Ovary (tissue), 9 donors: ENCODE measurements around the gene CMTM1. TPM values are rescaled to one million over a fixed set of nuclear protein-coding genes. Genes with fewer than 3 reads are reported as not detected.

ENCODE experiments used
- DNase-seq, 5 donors: peaks; one replicate each; pipeline ENCODE4 v3.0.0-alpha.2; 2019 to 2020
- H3K27ac ChIP-seq, 2 donors: fragments of 200-600 bp; one replicate each; pipeline versions ENCODE4 v1.5.1 to v1.8.0; 2019 to 2022
- H3K27me3 ChIP-seq: fragments of 200-600 bp; one replicate; pipeline ENCODE4 v1.8.0; 2022
- H3K36me3 ChIP-seq: fragments of 200-600 bp; sonication (generic); one replicate; pipeline ENCODE4 v1.5.1; 2019
- H3K4me1 ChIP-seq: one replicate; pipeline ENCODE4 v1.8.1; 2013; ENCODE audit warnings: mild to moderate bottlenecking, moderate library complexity; ENCODE audit not compliant: insufficient read depth
- H3K4me3 ChIP-seq: fragments of 200-600 bp; sonication (generic); one replicate; pipeline ENCODE4 v1.5.1; 2017
- H3K9me3 ChIP-seq, 2 donors: fragments of 200-600 bp in 1 of 2; sonication (generic) in 1 of 2; one replicate each; pipeline versions ENCODE4 v1.5.1 to v1.8.1; 2013 to 2019; ENCODE audit warnings: mild to moderate bottlenecking in 1 of 2, moderate library complexity in 1 of 2
- EP300 ChIP-seq: sonication (generic); formaldehyde crosslinking; IDR thresholded peaks from one replicate; pipeline ENCODE4 v1.6.1; 2017; ENCODE audit warnings: antibody characterized with exemption
- POLR2A ChIP-seq: fragments of 450-650 bp; IDR thresholded peaks from one replicate; pipeline ENCODE4 v1.6.1; 2017; ENCODE audit warnings: antibody characterized with exemption, mild to moderate bottlenecking, moderate library complexity
- WGBS, 3 donors: extraction: QIAGEN DNeasy Blood & Tissue Kit in 1 of 3; methylation state at CpG; one replicate each; pipeline versions ENCODE4 v1.1.5 to v1.1.7; 2013 to 2017; 5-methylcytosine and 5-hydroxymethylcytosine counted together
- intact Hi-C, 4 donors: fragments of 100-400 bp; cut with DNase I; formaldehyde crosslinking; loops; one replicate each; pipeline versions ENCODE4 v1.11.0 to v1.15.1; 2022 to 2023
- polyA plus RNA-seq, 2 donors: library from polyadenylated mRNA; stranded (reverse); fragments of 200-250 nt in 1 of 2; fragments of 350-450 nt in 1 of 2; fragmentation: Illumina TruSeq in 1 of 2; extraction: RNeasy Lipid Tissue Mini Kit (QIAGEN cat#74804) in 1 of 2; gene quantifications; one replicate each; pipeline ENCODE4 v1.2.3, GENCODE V29; 2013 to 2014
- total RNA-seq, 7 donors: library from RNA; depleted of rRNA in 2 of 7; stranded (reverse); fragments of >200 nt in 2 of 7; fragmentation: NEBNext Ultra II Directional in 3 of 7; extraction: Animal tissue kit (Norgen Biotek cat#: 25700) in 3 of 7; gene quantifications; one replicate each; pipeline versions ENCODE4 v1.1.0 to v1.2.4, GENCODE V29; 2016 to 2023
- TF ChIP-seq, protein P1 (sequence below), 3 donors: fragments of 450-650 bp in 2 of 3; fragments of 200-600 bp in 1 of 3; IDR thresholded peaks; one replicate each; pipeline versions ENCODE4 v1.5.1 to v1.8.0; 2016 to 2022; ENCODE audit warnings: antibody characterized with exemption in 3 of 3, mild to moderate bottlenecking in 1 of 3
- donor health status: DM: no; HTN: no; CAD: no; lungs with moderate emphysema.
- donor health status: DM: no; HTN: no; CAD: no.
- donor health status: Bipolar disorder and iron deficiency.
- donor health status: DM: yes; HTN: yes; CAD: no.
- donor health status: DM: no; HTN: no; CAD: no.
- donor health status: DM: yes; HTN: yes; CAD: no.

Gene CMTM1
- total and polyA plus RNA-seq, 9 donors = 0.22 to 7.1 (median 3.6) TPM

- Histone ChIP-seq H3K4me3 (no peak overlapping the region), H3K27me3 (no peaks in the 10 kb centered on the region), H3K4me1 (no peaks in the 10 kb centered on the region), H3K9me3 (no peaks in the 10 kb centered on the region), H3K27ac (no peak overlapping the region), H3K36me3 (no peaks in the 10 kb centered on the region)
- TF ChIP-seq, protein P1, sequence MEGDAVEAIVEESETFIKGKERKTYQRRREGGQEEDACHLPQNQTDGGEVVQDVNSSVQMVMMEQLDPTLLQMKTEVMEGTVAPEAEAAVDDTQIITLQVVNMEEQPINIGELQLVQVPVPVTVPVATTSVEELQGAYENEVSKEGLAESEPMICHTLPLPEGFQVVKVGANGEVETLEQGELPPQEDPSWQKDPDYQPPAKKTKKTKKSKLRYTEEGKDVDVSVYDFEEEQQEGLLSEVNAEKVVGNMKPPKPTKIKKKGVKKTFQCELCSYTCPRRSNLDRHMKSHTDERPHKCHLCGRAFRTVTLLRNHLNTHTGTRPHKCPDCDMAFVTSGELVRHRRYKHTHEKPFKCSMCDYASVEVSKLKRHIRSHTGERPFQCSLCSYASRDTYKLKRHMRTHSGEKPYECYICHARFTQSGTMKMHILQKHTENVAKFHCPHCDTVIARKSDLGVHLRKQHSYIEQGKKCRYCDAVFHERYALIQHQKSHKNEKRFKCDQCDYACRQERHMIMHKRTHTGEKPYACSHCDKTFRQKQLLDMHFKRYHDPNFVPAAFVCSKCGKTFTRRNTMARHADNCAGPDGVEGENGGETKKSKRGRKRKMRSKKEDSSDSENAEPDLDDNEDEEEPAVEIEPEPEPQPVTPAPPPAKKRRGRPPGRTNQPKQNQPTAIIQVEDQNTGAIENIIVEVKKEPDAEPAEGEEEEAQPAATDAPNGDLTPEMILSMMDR (IDR thresholded peaks at IDR 0.05) = no peak
- TF ChIP-seq EP300 (no peak), POLR2A (no peak)
- 79 to 85% (median 85%) methylated on average over 5 of the region's 5 CpGs for WGBS, 3 donors
- no peak for DNase-seq
- intact Hi-C loops = no loop called here
Observed at GRCh38 chr16:66596986-66597848, 31.0 kb downstream of the CMTM1 start.

GRCh38 chr16:66598111-66598510 is 31.9 kb downstream of the CMTM1 start:
- Histone ChIP-seq H3K36me3 (no peaks in the 10 kb centered on the region), H3K9me3 (no peaks in the 10 kb centered on the region), H3K27ac (no peak overlapping the region), H3K4me1 (no peaks in the 10 kb centered on the region), H3K4me3 (no peak overlapping the region), H3K27me3 (no peaks in the 10 kb centered on the region)
- intact Hi-C loops = no loop called here
- DNase-seq = no peak
- 79 to 84% (median 82%) methylated on average over 3 of the region's 3 CpGs for WGBS, 3 donors
- TF ChIP-seq POLR2A (no peak), EP300 (no peak)
- TF ChIP-seq, protein P1 (IDR thresholded peaks at IDR 0.05) = no peak

DNA sequence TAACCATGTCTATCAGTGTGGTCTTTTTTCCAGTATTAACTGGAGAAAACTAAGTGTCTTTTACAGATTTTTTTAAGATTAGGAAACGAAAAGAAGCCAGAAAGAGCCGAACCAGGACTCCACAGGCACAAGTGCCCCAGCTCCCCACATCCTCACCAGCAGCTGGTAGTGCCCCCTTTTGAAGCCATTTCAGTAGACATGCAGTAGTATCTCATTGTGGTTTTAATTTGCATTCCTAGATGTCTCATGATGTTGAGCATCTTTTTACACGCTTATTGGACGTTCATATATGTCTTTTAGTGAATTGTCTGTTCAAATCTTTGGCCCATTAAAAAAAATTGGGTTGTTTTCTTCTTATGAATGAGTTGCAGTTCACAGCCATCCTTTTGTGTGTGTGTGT is 33.5 kb downstream of the CMTM1 start:
- no peak for TF ChIP-seq EP300
- TF ChIP-seq, protein P1 (IDR thresholded peaks at IDR 0.05) = no peak
- no peak for TF ChIP-seq POLR2A
- no peaks in the 10 kb centered on the region for H3K9me3 ChIP-seq
- H3K4me3 ChIP-seq = no peak overlapping the region
- intact Hi-C loops = loop anchor here in 3 of 4 donors (10.0 kb wide), 4 partner anchors 45 to 265 kb away; partner anchors contain the start of genes CKLF (in 1 of the 3) and TK2 (in 1 of the 3)
- no peak overlapping the region for H3K27ac ChIP-seq
- no peak for DNase-seq
- H3K4me1 ChIP-seq = peaks cover 3% of the 10 kb centered on the region
- no peaks in the 10 kb centered on the region for H3K36me3 ChIP-seq
- no peaks in the 10 kb centered on the region for H3K27me3 ChIP-seq
- 87 to 90% (median 88%) methylated on average over 4 of the region's 4 CpGs for WGBS, 3 donors

DNA sequence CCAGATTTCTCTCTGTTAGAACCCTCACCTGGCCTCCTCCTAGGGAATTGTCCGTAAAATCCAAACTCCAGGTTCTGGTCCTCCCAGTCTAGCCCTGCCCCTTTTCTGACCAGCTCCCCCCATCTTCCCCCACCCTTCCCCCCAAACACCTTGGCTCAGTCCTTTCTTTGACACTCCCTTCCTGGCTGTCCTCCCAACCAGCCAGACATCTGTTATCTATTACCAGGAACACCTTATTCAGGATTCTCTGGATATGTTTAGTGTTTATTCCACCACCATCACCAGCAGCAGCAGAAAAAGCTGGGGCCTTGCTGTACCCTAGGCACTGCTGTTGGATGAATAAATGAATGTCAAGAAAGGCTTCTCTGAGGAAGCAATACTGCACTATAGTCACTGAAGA is 34.2 kb downstream of the CMTM1 start:
- 89 to 100% (median 93%) methylated on average over 1 of the region's 1 CpG for WGBS, 3 donors
- Histone ChIP-seq H3K9me3 (no peaks in the 10 kb centered on the region), H3K4me3 (no peak overlapping the region), H3K27me3 (no peaks in the 10 kb centered on the region), H3K4me1 (peaks cover 3% of the 10 kb centered on the region), H3K36me3 (no peaks in the 10 kb centered on the region), H3K27ac (no peak overlapping the region)
- intact Hi-C loops = loop anchor here in 3 of 4 donors (10.0 kb wide), 4 partner anchors 46 to 264 kb away; partner anchors contain the start of genes CKLF (in 1 of the 3) and TK2 (in 1 of the 3)
- no peak for DNase-seq
- TF ChIP-seq EP300 (no peak), POLR2A (no peak)
- TF ChIP-seq, protein P1 (IDR thresholded peaks at IDR 0.05) = no peak
